IPS-20b (cell line): ENCODE results near the gene NCK2.

Experiments used
- H3K27ac ChIP-seq: one replicate; pipeline ENCODE4 v1.5.1; 2013; ENCODE audit warnings: low read length
- H3K27me3 ChIP-seq: 2 replicates; pipeline ENCODE4 v1.6.1; 2013; ENCODE audit warnings: mild to moderate bottlenecking, low read length, inconsistent platforms; ENCODE audit not compliant: insufficient read depth
- H3K36me3 ChIP-seq: 2 replicates; pipeline ENCODE4 v1.6.1; 2013; ENCODE audit warnings: low read depth, mild to moderate bottlenecking, inconsistent platforms, low read length, moderate library complexity; ENCODE audit not compliant: insufficient read depth
- H3K4me1 ChIP-seq: 2 replicates; pipeline ENCODE4 v1.6.1; 2013; ENCODE audit warnings: mild to moderate bottlenecking, control low read depth, inconsistent platforms, low read length, moderate library complexity; ENCODE audit not compliant: insufficient read depth
- H3K4me3 ChIP-seq: 2 replicates; pipeline ENCODE4 v1.5.1; 2013; ENCODE audit warnings: mild to moderate bottlenecking, low read length, inconsistent platforms
- H3K9ac ChIP-seq: 2 replicates; pipeline ENCODE4 v1.6.1; 2013; ENCODE audit warnings: low read depth, mild to moderate bottlenecking, inconsistent platforms, low read length, moderate library complexity
- H3K9me3 ChIP-seq: 2 replicates; pipeline ENCODE4 v1.6.1; 2013; ENCODE audit warnings: mild to moderate bottlenecking, low read depth, low read length, inconsistent platforms; ENCODE audit not compliant: insufficient read depth

Gene NCK2

GRCh38 chr2:105873281-105873680 is 128.6 kb downstream of the NCK2 start:
- Histone ChIP-seq H3K9ac (no peak overlapping the region), H3K27me3 (no peaks in the 10 kb centered on the region)

GRCh38 chr2:105873721-105874120 is 129.0 kb downstream of the NCK2 start:
- H3K9ac ChIP-seq = no peak overlapping the region
- peaks cover 6% of the 10 kb centered on the region; the same call in 1 of the 2 replicates for H3K4me1 ChIP-seq
- no peaks in the 10 kb centered on the region; the same call in 1 of the 2 replicates for H3K36me3 ChIP-seq
- no peak overlapping the region for H3K4me3 ChIP-seq
- no peaks in the 10 kb centered on the region for H3K27me3 ChIP-seq
- no peak overlapping the region for H3K27ac ChIP-seq
- H3K9me3 ChIP-seq = no peaks in the 10 kb centered on the region

More at GRCh38 chr2:105873281-105873680, 128.6 kb downstream of the NCK2 start:
- peaks cover 6% of the 10 kb centered on the region; the same call in 1 of the 2 replicates for H3K4me1 ChIP-seq
- H3K27ac ChIP-seq = no peak overlapping the region
- no peaks in the 10 kb centered on the region for H3K9me3 ChIP-seq
- H3K4me3 ChIP-seq = no peak overlapping the region
- no peaks in the 10 kb centered on the region; the same call in 1 of the 2 replicates for H3K36me3 ChIP-seq

GRCh38 chr2:105874466-105874865 is 129.8 kb downstream of the NCK2 start:
- Histone ChIP-seq H3K9me3 (no peaks in the 10 kb centered on the region), H3K9ac (no peak overlapping the region), H3K36me3 (no peaks in the 10 kb centered on the region; the same call in 1 of the 2 replicates), H3K4me1 (peaks cover 6% of the 10 kb centered on the region; the same call in 1 of the 2 replicates), H3K27ac (no peak overlapping the region), H3K4me3 (no peak overlapping the region), H3K27me3 (no peaks in the 10 kb centered on the region)

GRCh38 chr2:105875241-105875640 is 130.5 kb downstream of the NCK2 start:
- peaks cover 6% of the 10 kb centered on the region; the same call in 1 of the 2 replicates for H3K4me1 ChIP-seq
- H3K27me3 ChIP-seq = no peaks in the 10 kb centered on the region
- H3K27ac ChIP-seq = no peak overlapping the region
- H3K9ac ChIP-seq = no peak overlapping the region
- H3K4me3 ChIP-seq = no peak overlapping the region
- no peaks in the 10 kb centered on the region; the same call in 1 of the 2 replicates for H3K36me3 ChIP-seq
- H3K9me3 ChIP-seq = no peaks in the 10 kb centered on the region

GRCh38 chr2:105876191-105876590 is 131.5 kb downstream of the NCK2 start:
- Histone ChIP-seq H3K9ac (no peak overlapping the region), H3K27ac (no peak overlapping the region), H3K27me3 (no peaks in the 10 kb centered on the region), H3K4me1 (peaks cover 6% of the 10 kb centered on the region; the same call in 1 of the 2 replicates), H3K36me3 (no peaks in the 10 kb centered on the region; the same call in 1 of the 2 replicates), H3K9me3 (no peaks in the 10 kb centered on the region), H3K4me3 (no peak overlapping the region)

GRCh38 chr2:105877945-105878344 is 133.2 kb downstream of the NCK2 start:
- peaks cover 6% of the 10 kb centered on the region; the same call in 1 of the 2 replicates for H3K4me1 ChIP-seq

GRCh38 chr2:105879106-105879802 is 134.5 kb downstream of the NCK2 start:
- H3K9me3 ChIP-seq = no peaks in the 10 kb centered on the region
- H3K36me3 ChIP-seq = no peaks in the 10 kb centered on the region; the same call in none of the 2 replicates
- H3K27ac ChIP-seq = no peak overlapping the region
- H3K27me3 ChIP-seq = no peaks in the 10 kb centered on the region
- no peaks in the 10 kb centered on the region; the same call in 1 of the 2 replicates for H3K4me1 ChIP-seq
- H3K4me3 ChIP-seq = no peak overlapping the region
- H3K9ac ChIP-seq = no peak overlapping the region

More at GRCh38 chr2:105877945-105878344, 133.2 kb downstream of the NCK2 start:
- Histone ChIP-seq H3K27me3 (no peaks in the 10 kb centered on the region), H3K9me3 (no peaks in the 10 kb centered on the region), H3K36me3 (no peaks in the 10 kb centered on the region; the same call in none of the 2 replicates), H3K4me3 (no peak overlapping the region), H3K27ac (no peak overlapping the region), H3K9ac (no peak overlapping the region)

GRCh38 chr2:105879803-105880300 is 135.1 kb downstream of the NCK2 start:
- Histone ChIP-seq H3K27me3 (no peaks in the 10 kb centered on the region), H3K36me3 (no peaks in the 10 kb centered on the region; the same call in none of the 2 replicates), H3K4me3 (no peak overlapping the region), H3K9me3 (no peaks in the 10 kb centered on the region), H3K27ac (no peak overlapping the region), H3K9ac (no peak overlapping the region), H3K4me1 (no peaks in the 10 kb centered on the region)

GRCh38 chr2:105880637-105881036 is 135.9 kb downstream of the NCK2 start:
- no peaks in the 10 kb centered on the region for H3K9me3 ChIP-seq
- H3K27ac ChIP-seq = no peak overlapping the region
- H3K36me3 ChIP-seq = no peaks in the 10 kb centered on the region; the same call in none of the 2 replicates
- H3K4me3 ChIP-seq = no peak overlapping the region
- no peaks in the 10 kb centered on the region for H3K27me3 ChIP-seq
- no peak overlapping the region for H3K9ac ChIP-seq
- H3K4me1 ChIP-seq = no peaks in the 10 kb centered on the region; the same call in 1 of the 2 replicates

- no peak overlapping the region for H3K27ac ChIP-seq
- no peaks in the 10 kb centered on the region; the same call in none of the 2 replicates for H3K36me3 ChIP-seq
- no peaks in the 10 kb centered on the region for H3K9me3 ChIP-seq
- H3K4me3 ChIP-seq = no peak overlapping the region
- no peak overlapping the region for H3K9ac ChIP-seq
- no peaks in the 10 kb centered on the region; the same call in 1 of the 2 replicates for H3K4me1 ChIP-seq
- H3K27me3 ChIP-seq = no peaks in the 10 kb centered on the region
Observed at GRCh38 chr2:105881286-105882136, 136.8 kb downstream of the NCK2 start.

GRCh38 chr2:105882341-105882740 is 137.6 kb downstream of the NCK2 start:
- Histone ChIP-seq H3K9ac (no peak overlapping the region), H3K36me3 (no peaks in the 10 kb centered on the region; the same call in none of the 2 replicates), H3K4me3 (no peak overlapping the region), H3K27ac (no peak overlapping the region), H3K27me3 (no peaks in the 10 kb centered on the region), H3K4me1 (no peaks in the 10 kb centered on the region; the same call in 1 of the 2 replicates), H3K9me3 (no peaks in the 10 kb centered on the region)
